ENCODE measurements around the gene TREH. TPM values are rescaled to one million over a fixed set of nuclear protein-coding genes. Genes with fewer than 3 reads are reported as not detected.

The TREH gene
- total RNA-seq, 1 experiment from 2014 or later, result not detected

GRCh38 chr11:118656563-118657165, 22.8 kb downstream of the TREH start:
- Mint-ChIP-seq H3K27ac (no peak overlapping the region; a peak in 1 of 7 replicates), H3K4me3 (no peak overlapping the region), H3K4me1 (peaks cover 27 to 33% of the 10 kb centered on the region in 2 experiments), H3K27me3 (ENCODE audit: low read depth) (no peaks in the 10 kb centered on the region; the same call in 1 of the 2 replicates), H3K36me3 (ENCODE audit: insufficient read depth in 1 of 3, low read depth in 3 of 3) (peaks cover 5 to 43% (median 43%) of the 10 kb centered on the region in 3 experiments; a peak in 5 of 7 replicates), H3K9me3 (no peaks in the 10 kb centered on the region)
- Histone ChIP-seq H3K4me2 (ENCODE audit: insufficient read depth, insufficient read length, low read length) (no peak overlapping the region), H2BK120ac (ENCODE audit: low read depth, low read length, poor library complexity, severe bottlenecking) (no peak overlapping the region), H4K91ac (ENCODE audit: insufficient read length, low read depth, low read length) (no peak overlapping the region), H4K20me1 (ENCODE audit: control insufficient read depth, insufficient read depth, insufficient read length) (peaks cover 2% of the 10 kb centered on the region), H3K14ac (ENCODE audit: insufficient read depth, low read length) (no peak overlapping the region), H4K8ac (replicated peaks; ENCODE audit: insufficient read length, low read depth, low read length) (no peak overlapping the region), H3K79me2 (ENCODE audit: insufficient read depth, low read length) (no peaks in the 10 kb centered on the region), H3K4me1 (ENCODE audit: insufficient read depth, low read length) (peaks cover 3% of the 10 kb centered on the region; the same call in 1 of the 2 replicates), H3K79me1 (ENCODE audit: insufficient read depth, low read depth, low read length, poor library complexity, severe bottlenecking) (no peaks in the 10 kb centered on the region), H3K18ac (ENCODE audit: insufficient read length, low read depth, low read length) (no peak overlapping the region), H2AFZ (ENCODE audit: low read length) (no peak overlapping the region), H2BK15ac (ENCODE audit: low read depth, low read length) (no peak overlapping the region), H3K23ac (ENCODE audit: insufficient read length, low read depth, low read length) (no peak overlapping the region), H2AK5ac (ENCODE audit: insufficient read length, low read length) (no peak overlapping the region), H3K9ac (ENCODE audit: extremely low read depth, insufficient read length, low read length) (no peak overlapping the region), H3K4ac (ENCODE audit: low read depth, low read length) (no peak overlapping the region), H3K27me3 (ENCODE audit: insufficient read depth, low read length) (no peaks in the 10 kb centered on the region), H2BK12ac (ENCODE audit: insufficient read length, low read depth, low read length) (no peak overlapping the region), H4K5ac (ENCODE audit: insufficient read length, low read depth, low read length) (no peak overlapping the region), H2BK20ac (ENCODE audit: low read depth, low read length, poor library complexity, severe bottlenecking) (no peak overlapping the region), H3K9me3 (ENCODE audit: control insufficient read depth, low read depth, low read length) (no peaks in the 10 kb centered on the region), H3K56ac (ENCODE audit: insufficient read length, low read depth, low read length) (no peak overlapping the region), H3T11ph (ENCODE audit: low read length) (no peak overlapping the region), H3K23me2 (ENCODE audit: insufficient read length, low read depth, low read length, poor library complexity, severe bottlenecking) (no peaks in the 10 kb centered on the region), H2BK5ac (ENCODE audit: insufficient read length, low read length) (no peak overlapping the region), H3K27ac (ENCODE audit: insufficient read length, low read depth, low read length) (no peak overlapping the region)
- no CpG with 5 or more reads among the region's 5 CpGs for WGBS (ENCODE audit: extremely low coverage, insufficient read length, low lambda C conversion rate)
- no peak for DNase-seq
- TF ChIP-seq, protein P1, sequence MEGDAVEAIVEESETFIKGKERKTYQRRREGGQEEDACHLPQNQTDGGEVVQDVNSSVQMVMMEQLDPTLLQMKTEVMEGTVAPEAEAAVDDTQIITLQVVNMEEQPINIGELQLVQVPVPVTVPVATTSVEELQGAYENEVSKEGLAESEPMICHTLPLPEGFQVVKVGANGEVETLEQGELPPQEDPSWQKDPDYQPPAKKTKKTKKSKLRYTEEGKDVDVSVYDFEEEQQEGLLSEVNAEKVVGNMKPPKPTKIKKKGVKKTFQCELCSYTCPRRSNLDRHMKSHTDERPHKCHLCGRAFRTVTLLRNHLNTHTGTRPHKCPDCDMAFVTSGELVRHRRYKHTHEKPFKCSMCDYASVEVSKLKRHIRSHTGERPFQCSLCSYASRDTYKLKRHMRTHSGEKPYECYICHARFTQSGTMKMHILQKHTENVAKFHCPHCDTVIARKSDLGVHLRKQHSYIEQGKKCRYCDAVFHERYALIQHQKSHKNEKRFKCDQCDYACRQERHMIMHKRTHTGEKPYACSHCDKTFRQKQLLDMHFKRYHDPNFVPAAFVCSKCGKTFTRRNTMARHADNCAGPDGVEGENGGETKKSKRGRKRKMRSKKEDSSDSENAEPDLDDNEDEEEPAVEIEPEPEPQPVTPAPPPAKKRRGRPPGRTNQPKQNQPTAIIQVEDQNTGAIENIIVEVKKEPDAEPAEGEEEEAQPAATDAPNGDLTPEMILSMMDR (conservative IDR thresholded peaks at IDR 0.05), result no peak

Measured in H9 (cell line).